Inflammatory macrophage treated with lipopolysaccharide for 4 hours (primary cell): ENCODE data around the gene TKTL1.
"Not testable (repeated sequence)": the region's sequence is repeated elsewhere in the genome, so short reads cannot be mapped to it uniquely, and the experiment has no call there.

Experiments
- DNase-seq: peaks from one replicate; pipeline ENCODE4 v3.0.0-alpha.2; 2020

The TKTL1 gene

GRCh38 chrX:154309041-154309775, 13.6 kb downstream of the TKTL1 start:
- no peak for DNase-seq

- no peak for DNase-seq
Observed at GRCh38 chrX:154310616-154311536, 15.3 kb downstream of the TKTL1 start.

GRCh38 chrX:154312116-154312515, 16.5 kb downstream of the TKTL1 start:
- no peak for DNase-seq

- peak; percentile 9 for DNase-seq
Observed at GRCh38 chrX:154313147-154313546, 17.6 kb downstream of the TKTL1 start.

GRCh38 chrX:154315416-154315815, 19.8 kb downstream of the TKTL1 start:
- DNase-seq, result no peak

GRCh38 chrX:154317391-154317995, 21.9 kb downstream of the TKTL1 start:
- peak; percentile 11 for DNase-seq

- no peak for DNase-seq
Observed at GRCh38 chrX:154320406-154320805, 24.8 kb downstream of the TKTL1 start.

- no peak for DNase-seq
Observed at GRCh38 chrX:154321152-154321551, 25.6 kb downstream of the TKTL1 start.

GRCh38 chrX:154321594-154321993, 26.0 kb downstream of the TKTL1 start:
- DNase-seq, result no peak

GRCh38 chrX:154322890-154323289, 27.3 kb downstream of the TKTL1 start:
- DNase-seq, result no peak

GRCh38 chrX:154323537-154323936, 27.9 kb downstream of the TKTL1 start:
- no peak for DNase-seq

- DNase-seq, result no peak
Observed at GRCh38 chrX:154325541-154325940, 29.9 kb downstream of the TKTL1 start.

GRCh38 chrX:154327038-154327820, 31.6 kb downstream of the TKTL1 start:
- DNase-seq, result no peak

- no peak for DNase-seq
Observed at GRCh38 chrX:154328646-154329045, 33.1 kb downstream of the TKTL1 start.

GRCh38 chrX:154329294-154329693, 33.7 kb downstream of the TKTL1 start:
- no peak for DNase-seq

- no peak for DNase-seq
Observed at GRCh38 chrX:154332561-154332960, 37.0 kb downstream of the TKTL1 start.

GRCh38 chrX:154333116-154333515, 37.5 kb downstream of the TKTL1 start:
- DNase-seq, result no peak

- peak; percentile 47 for DNase-seq
Observed at GRCh38 chrX:154333837-154334271, 38.3 kb downstream of the TKTL1 start.

- peak; percentile 52 for DNase-seq
Observed at GRCh38 chrX:154334496-154334895, 38.9 kb downstream of the TKTL1 start.

- not testable (repeated sequence) for DNase-seq
Observed at GRCh38 chrX:154341399-154342298, 46.1 kb downstream of the TKTL1 start.

- not testable (repeated sequence) for DNase-seq
Observed at GRCh38 chrX:154343063-154343462, 47.5 kb downstream of the TKTL1 start.

- DNase-seq, result not testable (repeated sequence)
Observed at GRCh38 chrX:154343620-154344019, 48.0 kb downstream of the TKTL1 start.
